ENCODE results near the gene CCDC197.

Gene CCDC197

DNA sequence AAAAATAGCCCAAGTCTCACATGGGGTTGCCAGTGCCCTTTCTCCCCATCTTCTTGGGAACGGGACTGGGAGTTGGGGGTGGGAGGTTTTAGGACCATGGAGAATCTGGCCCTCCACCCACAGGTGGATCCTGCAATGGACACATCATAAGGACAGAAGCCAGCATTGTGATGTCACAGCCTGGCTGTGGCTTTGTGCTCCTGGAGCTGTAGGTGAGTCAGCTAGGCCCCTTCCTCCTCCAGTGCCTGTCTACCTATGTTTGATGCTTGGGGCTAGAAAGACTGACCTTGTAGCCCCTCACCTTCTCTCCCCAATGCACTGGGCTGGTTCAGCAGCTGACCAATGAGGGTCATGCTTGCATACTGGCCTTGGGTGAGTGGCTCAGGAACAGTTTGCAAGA lies at the start of gene CCDC197:
TSS of gene CCDC197 (plus strand) at position 220 of the 400 bp plus-strand sequence. CDS start 831 bp downstream, outside the sequence.
- no peak for DNase-seq

DNA sequence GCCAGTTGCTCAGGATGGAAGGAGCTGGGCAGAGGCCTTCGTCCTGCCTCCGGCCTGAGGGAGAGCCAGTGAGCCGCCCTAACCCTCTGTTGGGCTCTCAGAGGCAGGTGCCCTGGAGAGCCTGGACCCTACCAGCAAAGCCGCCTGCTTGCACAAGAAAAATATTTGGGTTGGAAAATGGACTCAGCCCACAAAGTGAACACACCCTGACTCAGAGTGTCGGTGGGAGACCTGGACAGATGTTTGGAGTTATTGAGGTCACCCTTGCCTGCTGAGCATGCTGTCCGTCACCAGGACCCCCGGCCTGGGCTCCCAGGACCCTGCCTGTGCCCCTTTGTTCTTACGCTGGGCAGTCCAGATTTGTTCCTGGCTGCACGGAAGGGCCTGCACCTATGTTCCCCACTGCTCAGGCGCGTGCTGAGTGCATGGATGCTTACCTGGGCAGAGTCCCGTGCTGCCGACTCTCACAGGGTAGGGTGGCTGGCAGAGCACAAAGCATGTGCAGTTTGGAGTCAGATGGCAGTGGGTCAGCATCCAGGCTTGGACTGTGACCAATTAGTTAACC lies 47.5 kb upstream of the CCDC197 start:
- DNase-seq, result no peak

DNA sequence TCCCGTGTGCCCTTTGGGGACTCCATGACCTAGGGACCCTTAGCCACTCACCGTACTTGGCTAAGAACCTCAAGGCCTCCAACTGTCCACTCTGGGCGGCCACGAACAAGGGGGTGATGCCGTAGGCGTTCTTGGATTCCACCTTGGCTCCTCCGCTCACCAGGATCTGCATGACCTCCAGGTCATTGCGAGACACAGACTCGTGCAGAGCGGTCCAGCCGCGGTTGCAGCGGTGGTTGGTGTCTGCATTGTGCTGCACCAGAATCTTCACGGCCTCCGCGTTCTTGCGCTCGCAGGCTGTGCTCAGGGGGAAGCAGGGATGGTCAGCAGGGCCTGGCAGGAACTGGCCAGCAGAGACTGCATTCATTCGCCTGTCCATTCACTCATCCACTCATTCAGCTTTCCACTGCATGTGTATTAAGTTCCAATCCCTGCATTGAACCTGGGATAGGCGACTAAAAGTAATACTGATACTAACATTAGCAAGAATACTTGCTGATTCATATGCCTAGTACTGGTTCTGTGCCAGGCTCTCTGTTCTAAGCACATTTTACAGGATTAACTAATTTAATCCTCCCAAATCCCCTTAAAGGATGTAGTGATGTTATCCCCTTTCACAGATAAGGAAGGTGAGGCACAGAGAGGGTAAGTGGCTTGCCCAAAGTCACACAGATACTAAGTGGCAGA lies 46.0 kb upstream of the CCDC197 start:
- DNase-seq, result no peak

DNA sequence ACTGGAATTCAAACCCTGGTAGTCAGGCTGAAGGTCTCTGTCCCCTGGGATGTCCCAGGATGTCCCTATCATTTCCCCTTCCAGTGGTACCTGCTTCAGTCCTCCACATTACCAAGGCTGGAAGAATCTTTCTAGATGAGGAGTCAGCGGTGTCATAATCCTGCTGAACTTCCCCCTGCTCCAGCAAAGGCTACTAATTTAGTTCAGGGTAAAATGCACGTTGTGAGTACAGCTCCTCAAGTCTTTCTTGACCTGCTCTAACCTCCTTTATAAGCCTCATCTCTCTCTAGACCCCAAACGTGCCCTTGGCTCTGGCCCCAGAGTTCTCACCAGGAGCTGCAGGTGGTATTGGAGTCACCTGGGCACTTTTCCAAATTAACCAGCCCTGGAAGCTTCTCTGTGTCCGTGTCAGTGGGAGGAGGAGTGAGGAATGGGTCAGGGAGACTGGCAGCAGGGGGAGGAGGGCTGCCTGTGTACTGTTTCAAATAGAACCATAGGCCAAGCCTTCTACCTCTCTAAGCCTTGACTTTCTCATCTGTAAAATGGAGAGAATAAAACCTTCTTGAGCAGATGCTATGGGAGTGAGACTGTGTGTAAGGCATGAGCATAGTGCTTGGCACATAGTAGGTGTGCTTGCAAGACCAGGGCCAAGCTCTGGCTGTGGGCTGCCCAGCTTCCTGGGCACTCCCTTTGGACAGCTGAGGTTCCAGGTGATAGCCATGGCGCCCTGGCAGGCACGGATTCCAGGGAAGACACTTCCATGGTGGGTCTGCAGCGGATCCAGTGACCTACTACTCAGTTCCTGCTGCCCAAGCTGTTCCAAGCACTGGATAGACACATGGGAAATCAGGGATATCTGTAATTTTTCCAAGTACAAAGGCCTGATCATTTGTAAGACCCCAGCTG lies 45.2 kb upstream of the CCDC197 start:
- DNase-seq, result no peak

DNA sequence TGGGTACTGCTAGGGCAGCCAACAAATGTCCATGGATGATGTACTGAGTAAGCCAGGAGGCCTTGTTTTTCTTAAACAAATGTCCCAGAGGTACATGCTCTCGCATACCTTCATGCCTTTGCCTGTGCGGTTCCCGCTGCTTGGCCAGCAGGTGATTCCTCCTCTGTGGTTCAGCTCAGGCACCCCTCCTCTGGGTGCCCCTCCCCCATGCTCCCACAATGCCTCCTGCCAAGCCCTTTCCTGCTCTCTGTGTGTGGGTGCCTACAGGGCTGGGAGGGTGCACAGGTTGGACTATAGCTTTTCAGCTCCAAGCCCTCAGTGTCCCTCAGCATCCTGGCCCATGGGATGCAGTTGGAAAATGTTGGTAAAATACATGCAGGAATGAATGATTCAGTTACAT lies 44.3 kb upstream of the CCDC197 start:
- DNase-seq, result no peak

DNA sequence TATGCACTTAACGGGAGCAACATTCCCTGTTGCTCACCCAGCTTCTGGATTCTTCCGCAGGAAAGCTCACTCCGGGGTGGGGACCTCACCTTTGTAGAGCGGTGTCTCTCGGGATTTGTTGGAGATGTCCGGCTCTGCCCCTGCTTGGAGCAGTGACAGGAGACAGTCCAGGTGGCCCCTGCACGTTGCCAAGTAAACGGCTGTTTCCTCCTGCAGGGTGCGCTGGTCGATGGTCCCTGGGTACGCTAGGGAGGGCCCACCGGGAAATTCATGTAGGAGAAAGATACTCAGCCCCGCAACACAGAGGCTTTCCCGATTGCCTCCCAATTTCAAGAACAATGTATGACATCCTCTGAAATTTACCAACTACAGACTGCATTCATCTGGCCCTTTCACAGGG lies 43.8 kb upstream of the CCDC197 start:
- DNase-seq, result no peak

DNA sequence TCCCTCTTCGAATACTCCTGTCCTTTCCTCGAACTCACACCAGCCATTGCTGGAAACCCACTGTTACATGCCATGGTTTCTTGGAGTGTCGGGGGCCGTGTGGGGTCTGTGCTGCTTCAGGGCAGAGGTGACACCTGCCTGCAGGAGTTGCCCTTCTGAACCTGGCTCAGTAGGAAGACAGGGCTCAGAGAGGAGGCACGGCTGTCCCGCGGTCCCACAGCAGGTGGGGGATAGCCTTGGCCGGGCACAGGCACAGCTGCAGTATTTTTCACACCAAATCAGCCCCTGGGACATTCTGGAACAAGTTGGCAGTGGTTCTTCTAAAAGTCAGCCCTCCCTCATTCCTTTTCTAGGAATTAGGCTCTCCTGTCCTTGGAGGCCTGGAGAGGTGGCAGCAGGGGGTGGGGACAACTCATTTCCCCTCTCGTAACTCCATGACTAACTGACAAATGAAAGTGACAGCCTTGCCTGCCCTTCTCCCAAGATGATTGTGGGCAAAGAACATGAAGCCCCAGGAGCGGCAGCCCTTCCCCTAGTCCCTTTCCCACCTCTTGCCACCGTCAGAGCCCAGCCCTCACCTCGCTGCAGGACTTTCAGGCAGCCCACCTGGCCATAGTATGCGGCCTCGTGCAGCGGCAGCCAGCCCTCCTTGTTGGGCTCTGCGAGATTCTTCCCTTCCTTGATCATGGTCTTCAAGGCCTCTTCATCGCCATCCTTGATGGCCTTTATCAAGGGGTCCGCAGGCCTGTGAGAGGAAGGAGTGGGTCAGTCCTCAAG lies 43.2 kb upstream of the CCDC197 start:
- no peak for DNase-seq

DNA sequence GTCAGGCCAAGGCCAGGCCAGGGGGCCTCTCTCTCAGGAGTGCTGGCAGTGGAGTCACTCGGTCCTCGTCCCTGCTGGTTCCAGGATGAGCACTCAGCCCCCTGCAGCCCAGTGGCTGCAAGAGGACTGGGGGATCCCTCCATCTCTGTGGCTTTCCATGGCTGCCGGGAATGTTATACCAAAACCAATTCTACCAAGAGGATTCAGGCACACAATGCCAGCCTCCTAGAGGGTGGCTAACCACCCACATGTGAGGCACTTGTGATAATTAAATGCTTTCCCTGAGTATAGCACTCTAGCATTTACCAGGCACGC lies 42.6 kb upstream of the CCDC197 start:
- no peak for DNase-seq

DNA sequence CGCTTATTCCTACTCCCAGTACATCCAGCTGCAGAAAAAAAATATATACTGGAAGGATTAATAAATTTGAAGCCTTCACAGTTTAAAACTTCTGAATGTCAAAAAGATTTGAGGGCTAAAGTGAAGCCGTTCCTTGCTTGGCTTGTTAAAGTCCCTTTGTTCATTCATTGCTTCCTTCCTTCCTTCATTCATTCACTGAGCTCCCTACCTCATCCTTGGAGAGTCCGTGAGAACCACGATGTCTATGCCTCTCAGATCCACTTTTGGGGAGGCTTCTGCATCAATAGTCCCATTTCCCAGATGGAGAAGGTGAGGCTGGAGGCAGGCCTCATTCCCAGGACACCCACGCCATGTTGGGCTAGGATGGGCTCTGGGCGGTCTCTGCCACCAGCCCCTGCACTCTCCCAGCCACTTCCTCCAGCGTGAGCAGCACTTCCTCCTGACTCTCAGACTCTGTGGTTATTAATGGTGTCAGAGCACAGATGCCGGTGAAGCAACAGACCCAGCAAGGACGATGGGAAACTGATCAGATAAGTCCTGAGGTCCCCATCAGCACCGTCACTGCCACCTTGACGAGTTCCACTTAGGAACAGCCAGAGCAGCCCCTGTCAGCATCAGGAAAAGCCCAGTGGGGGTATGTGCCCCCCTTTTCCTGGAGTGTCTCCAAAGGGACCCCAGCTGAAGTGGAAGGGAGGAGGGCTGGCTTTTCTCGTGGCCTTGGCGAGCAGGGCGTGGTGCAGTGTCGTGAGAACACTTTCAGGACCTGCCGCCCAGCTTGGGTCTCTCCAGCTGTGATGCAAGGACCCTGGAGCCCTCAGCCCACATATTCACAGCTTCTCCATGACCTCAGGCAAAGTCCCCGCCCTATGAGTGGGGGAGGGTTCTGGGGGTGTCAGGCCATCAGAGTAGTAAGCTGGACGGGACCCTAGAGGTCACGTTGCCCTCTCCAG lies 41.9 kb upstream of the CCDC197 start:
- DNase-seq, result peak; percentile 58

DNA sequence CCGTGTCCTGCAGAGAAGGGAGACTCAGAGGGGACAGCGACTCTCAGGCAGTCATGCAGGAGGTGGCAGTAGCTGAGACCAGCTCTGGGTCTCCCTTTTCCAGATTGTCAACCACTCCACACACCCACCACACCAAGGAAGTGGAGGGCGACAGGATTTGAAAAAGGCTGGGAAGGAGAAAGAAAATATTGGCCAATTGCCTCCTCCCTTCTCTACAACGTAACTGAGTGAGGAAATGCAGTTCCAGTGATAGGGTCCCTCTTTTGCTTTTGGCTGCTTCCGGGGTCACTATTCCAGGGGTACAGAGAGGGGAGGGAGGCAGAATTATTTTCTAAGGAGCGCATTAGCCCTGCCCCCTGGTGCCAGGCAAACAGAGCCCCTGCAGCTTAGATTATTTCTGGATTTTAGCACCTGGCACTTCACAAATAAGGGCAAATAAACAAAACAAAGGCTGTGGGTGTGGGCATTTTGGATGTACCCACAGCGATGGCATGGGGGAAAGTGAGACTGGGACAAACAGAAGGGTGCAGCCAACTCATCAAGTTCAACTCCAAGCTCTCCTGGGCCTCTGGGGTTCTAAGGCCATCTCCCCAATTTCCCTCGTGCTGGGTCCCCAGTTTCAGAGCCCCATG lies 41.1 kb upstream of the CCDC197 start:
- no peak for DNase-seq

DNA sequence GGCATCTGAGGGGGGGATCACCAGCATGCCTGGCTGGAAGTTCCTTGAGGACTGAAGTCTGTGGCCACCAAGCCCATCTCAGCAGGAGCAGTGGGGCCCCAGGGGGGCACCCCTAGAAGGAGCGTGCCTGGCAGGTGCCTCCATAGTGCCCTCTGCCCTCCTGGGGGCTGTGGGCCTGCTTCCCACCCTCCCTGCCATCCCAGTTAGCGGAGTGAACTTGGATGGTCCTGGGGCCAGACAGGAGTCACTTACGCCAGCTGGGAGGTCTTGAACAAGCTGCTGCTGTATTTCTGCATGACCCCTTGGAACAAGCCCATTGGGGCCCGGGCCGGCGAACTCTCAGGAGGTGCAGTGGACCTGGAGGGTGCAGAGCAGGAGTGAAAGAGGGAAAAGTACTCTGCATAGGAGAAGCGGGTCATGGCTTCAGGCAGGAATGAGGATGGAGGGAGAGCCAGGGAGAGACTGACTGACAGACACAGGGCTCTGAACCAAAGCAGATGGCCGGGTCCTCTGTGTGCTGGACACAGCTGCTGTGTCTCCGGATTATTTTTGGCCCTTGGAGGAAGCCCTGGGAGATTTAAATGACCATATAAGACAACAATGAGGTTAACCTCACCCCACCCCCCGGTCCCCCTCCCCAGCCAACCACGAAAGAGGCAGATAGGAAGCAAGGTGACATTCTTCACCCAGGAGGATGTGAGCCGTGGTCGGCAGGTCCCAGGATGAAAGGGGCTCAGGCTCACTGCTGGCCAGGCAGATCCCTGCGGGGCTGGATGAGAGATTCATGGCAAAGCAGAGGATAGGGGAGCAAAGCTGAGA lies 40.4 kb upstream of the CCDC197 start:
- no peak for DNase-seq

DNA sequence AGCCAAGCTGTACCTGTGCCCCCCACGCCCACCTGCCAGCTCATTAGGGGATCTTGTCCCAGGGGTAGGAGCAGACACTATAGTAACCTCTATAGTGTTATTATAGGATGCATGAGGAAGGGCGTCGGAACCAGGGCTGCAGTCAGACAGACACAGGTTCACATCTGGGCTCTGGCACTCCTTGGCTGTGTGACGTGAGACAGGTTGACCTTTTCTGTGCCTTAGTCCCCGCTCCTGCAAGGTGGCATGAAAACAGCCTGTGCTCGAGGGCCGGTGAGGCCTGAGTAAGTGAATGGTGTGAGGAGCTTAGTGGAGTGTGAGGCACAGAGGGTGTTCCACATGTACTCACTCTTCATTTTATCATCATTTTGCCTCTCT lies 39.8 kb upstream of the CCDC197 start:
- DNase-seq, result no peak

DNA sequence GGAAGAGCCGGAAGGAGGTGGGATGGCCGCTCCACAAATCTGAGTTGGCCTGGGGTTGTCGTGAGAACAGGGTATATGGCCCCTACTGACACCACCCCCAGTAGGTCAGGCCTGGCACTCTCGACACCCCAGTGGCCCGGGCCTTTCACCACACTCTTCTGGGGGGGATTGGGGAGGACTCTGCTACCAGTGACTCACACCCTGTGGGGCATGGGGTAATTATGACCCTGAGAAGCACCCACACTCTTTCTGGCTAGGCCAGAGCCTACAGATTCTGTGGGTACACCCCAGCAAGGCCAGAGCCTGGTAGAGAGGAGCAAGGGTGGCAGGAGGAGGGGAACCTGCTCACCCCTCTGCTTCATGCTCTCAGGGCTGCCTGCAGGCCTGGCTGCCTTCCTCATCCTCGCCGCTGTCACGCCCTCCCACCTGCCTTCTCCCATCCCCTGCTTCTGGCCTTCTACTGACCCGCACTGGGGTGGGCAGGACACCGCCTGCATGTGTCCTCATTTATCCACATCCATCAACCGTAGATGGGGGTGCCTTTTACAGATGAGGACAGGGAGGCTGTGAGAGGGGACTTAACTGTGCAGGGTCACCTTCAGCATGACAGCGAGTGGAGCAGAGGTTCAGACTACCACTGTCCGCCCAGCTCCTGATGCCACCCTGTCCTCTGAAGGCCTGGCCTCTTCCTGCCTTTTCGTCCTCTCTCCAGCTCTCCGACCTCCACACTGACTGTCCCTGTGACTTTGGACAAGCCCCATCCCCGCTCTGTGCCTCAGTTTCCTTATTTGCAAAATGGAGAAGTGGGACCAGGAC lies 39.1 kb upstream of the CCDC197 start:
- no peak for DNase-seq

DNA sequence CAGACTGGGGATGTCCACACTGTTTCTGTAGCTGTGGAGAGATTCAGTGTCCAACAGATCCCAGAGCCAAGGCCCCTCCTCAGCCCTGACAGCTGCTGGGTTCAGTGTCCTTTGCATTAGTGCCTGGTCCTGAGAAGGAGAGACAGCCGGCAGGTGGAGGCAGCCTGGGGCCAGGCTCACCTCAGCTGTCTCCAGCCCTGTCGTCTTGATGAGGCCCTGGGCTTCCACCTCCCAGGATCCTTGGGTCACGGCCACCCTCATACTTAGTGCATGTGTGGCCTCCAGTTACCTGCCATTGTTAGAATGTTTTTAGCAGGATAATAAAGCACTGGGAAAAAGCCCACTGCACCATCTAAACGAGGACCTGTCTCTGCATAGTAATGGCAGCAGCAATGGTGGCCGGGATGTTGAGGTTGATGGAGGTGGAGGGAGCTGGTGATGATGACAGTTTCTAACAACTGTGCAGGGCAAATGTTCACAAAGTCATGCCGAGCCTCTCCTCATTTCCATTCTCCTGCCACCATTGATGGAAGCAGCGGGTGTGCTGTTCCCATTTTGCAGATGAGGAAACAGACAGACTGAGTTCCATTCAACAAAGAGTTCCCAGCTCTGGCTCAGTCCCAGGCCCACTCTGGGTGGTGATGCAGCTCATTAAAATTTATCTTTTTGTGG lies 38.4 kb upstream of the CCDC197 start:
- DNase-seq, result no peak

DNA sequence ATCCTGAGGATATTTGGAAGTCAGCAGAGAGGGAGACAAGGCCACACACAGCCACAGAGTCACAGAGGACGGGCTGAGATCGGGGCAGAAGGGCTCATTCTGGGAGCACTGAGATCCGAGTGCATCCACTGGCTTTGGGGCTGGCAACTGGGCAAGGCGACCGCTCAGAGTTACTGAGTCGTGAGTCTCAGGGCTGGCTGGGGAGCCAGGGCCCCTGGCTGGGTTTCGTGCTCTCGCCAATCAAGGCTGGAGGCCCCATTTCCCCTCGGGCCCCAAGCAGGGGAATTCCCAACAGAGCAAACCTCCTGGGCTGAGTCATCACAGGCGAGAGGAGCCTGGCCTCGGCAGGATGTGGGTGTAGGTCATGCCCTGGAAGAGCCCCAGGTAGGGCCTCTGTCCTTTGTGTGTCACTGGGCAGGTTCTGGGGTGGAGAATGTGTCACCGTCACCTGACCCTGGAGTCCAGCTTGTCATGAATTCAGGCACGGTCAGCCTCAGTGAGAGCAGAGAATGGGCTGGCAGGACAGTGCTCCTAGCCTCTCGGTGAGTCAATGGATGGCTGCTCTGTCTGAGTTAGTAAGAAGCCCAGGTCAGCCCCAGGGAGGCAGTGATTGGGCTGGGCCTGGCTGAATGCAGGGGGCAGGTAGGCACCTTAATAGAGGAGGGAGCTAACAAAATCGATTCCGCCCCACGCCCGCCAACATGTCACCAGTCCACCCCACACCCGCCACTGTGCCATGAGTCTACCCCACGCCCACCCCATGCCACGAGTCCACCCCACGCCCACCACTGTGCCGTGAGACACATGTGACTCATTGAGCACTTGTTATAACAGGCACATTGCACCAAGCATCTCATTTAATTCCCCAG lies 37.6 kb upstream of the CCDC197 start:
- DNase-seq, result peak; percentile 92

DNA sequence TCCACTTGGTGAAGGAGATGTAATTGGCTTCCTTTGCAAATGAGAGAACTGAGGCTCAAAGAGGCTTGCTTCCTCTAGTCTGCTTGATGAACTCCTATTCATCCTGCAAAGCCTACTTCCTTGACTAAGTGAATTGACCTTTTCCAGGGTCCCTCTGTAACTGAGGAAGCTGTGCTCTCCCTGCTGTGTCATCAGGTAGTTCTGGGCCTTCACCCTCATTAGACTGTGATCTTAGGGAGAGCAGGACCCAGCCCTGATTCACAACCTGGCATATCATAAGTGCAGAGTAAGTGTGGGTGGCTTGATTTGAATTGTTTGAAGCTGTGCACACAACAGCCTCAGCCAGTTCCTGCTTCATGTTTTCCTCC lies 37.0 kb upstream of the CCDC197 start:
- no peak for DNase-seq

DNA sequence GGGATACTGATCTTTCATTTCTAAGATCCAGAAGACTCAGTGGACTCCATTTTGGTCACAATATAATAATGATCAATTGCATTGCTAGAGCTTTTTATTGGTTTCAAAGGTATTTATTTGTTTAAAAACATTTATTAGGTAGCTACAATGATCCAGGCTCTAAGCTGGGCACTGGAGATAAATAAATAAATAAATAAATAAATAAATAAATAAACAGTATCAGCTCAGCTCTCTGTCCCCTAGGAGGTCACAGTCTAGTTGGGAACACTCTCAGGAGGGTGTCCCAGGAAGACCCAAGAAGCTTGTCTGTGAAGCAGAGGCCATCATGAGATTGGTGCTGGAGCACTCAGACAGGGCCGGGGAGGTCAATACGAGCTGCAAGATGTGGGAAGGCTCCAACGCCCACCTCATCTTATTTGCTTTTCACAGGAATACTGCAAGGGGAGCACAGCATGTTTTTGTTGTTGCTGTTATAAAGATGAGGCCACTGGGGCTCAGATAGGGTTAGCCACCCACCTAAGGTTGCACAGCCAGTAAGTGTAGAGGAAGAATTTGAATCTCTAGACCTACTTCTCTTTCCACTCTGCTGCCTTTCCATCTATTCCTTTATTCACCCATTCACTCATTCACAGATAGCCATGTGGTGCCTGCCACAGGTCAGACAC lies 36.2 kb upstream of the CCDC197 start:
- no peak for DNase-seq

DNA sequence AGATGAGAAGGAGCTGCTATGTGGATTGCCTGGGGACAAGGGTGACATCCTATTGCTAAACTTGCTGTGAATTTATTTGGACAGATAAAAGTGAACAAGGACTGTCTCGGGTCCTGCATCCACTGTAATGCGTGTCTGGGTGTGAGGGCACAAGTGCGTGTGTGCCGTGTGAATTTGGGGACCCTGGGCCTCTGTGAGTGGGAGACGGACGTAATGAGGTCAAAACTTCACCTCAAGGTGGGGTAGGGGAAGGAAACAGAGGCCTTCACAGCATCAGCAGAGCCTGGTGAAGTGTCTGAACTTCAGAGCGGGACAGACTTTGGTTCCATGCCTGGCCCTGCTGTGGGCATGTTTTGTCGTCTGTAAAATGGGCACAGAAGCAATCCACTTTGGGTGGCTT lies 35.5 kb upstream of the CCDC197 start:
- DNase-seq, result no peak

All from activated gamma-delta T cell treated with Interleukin-2 at 50 U/mL for 16 hours (primary cell).